ENCODE data around the gene MDH1B.

DNA sequence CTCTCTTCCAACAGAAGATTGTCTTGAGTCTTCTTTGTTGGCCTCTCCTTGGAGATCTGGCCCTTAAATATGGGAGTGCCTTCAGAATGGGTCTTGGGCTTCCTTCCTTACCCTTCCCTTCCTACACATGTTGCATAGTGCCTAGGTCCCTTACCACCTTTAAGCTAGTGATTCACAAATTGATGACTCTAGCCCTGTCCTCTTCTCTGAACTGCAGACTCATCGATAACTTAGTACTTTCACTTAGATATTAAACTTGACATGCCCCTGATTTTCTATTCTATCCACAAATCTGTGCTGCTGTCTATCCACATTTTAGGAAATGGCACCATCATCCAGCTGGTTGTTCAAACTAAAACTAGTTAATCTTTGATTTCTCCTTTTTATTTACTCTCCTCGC lies 37.8 kb downstream of the MDH1B start:
- TF ChIP-seq YY1 (IDR thresholded peaks at IDR 0.05; ENCODE audit: insufficient read depth, insufficient read length): no peak
- TF ChIP-seq ZNF274 (IDR thresholded peaks at IDR 0.05; ENCODE audit: low read depth, low read length): no peak
- TF ChIP-seq SUZ12 (IDR thresholded peaks at IDR 0.05; ENCODE audit: extremely low read depth, insufficient read depth, insufficient read length): no peak

All from NT2/D1 (cell line).